ACC112 (cell line): ENCODE results near the gene TNPO1.

Experiments
- H2AFZ ChIP-seq: fragments of 200-600 bp; sonication (generic); one replicate; pipeline ENCODE4 v1.6.0; 2017; ENCODE audit warnings: antibody characterized with exemption, low read length; ENCODE audit not compliant: unreplicated experiment
- H3K27ac ChIP-seq: fragments of 200-600 bp; sonication (generic); 2 replicates; pipeline ENCODE4 v1.5.1; 2014; ENCODE audit warnings: low read depth, mild to moderate bottlenecking, antibody characterized with exemption, low read length, moderate library complexity
- H3K27me3 ChIP-seq: fragments of 200-600 bp; sonication (generic); 2 replicates; pipeline ENCODE4 v1.6.1; 2014; ENCODE audit warnings: mild to moderate bottlenecking, antibody characterized with exemption, low read length, moderate library complexity, mixed read lengths; ENCODE audit not compliant: insufficient read depth
- H3K36me3 ChIP-seq: fragments of 200-600 bp; sonication (generic); 2 replicates; pipeline ENCODE4 v1.6.1; 2016; ENCODE audit warnings: mild to moderate bottlenecking, antibody characterized with exemption, low read length, moderate library complexity, mixed read lengths; ENCODE audit not compliant: insufficient read depth
- H3K4me1 ChIP-seq: fragments of 200-600 bp; sonication (generic); one replicate; pipeline ENCODE4 v1.6.1; 2016; ENCODE audit warnings: low read length, mixed read lengths; ENCODE audit not compliant: insufficient read depth, unreplicated experiment, control insufficient read depth
- H3K4me3 ChIP-seq: fragments of 200-600 bp; sonication (generic); 2 replicates; pipeline ENCODE4 v1.5.1; 2014; ENCODE audit warnings: mild to moderate bottlenecking, low read depth, low read length
- H3K79me2 ChIP-seq: fragments of 200-600 bp; sonication (generic); one replicate; pipeline ENCODE4 v1.6.0; 2016; ENCODE audit warnings: low read length; ENCODE audit not compliant: control insufficient read depth, unreplicated experiment, insufficient read depth

Gene TNPO1

DNA sequence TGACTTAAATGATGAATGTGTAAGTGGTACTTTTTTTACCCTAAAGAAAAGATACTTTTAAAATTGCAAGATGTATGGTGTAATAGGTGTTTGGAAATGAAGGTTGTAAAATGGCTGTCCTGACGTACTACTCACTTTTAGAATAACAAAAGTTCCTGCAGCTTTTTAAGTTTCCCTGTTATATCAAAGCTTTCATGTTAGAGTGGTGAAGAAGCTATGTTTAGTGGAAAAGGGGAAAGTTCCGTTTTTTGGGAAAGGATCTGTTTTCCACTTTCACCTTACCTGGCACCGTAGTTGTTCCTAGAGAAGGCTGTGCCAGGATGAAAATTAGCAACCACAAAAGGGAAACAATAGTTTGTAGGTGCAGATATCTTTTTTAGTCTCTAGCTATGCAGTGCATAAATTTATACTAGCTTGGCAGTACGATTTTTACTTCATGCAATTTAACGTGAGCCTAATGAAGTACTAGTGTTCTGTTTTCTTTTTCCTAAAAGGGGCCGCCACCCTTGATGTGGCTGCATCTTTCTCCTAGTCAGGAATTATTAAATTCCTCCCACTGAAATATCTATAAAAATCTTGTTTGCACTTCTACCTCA is 1.3 kb downstream of the TNPO1 start:
- H3K79me2 ChIP-seq = peaks cover 62% of the 10 kb centered on the region
- peak overlapping the region; percentile 97 for H3K4me3 ChIP-seq
- H3K36me3 ChIP-seq = no peaks in the 10 kb centered on the region
- H3K27ac ChIP-seq = peak overlapping the region; percentile 93
- no peaks in the 10 kb centered on the region for H3K27me3 ChIP-seq
- peaks cover 40% of the 10 kb centered on the region for H3K4me1 ChIP-seq
- peak overlapping the region; percentile 68 for H2AFZ ChIP-seq

DNA sequence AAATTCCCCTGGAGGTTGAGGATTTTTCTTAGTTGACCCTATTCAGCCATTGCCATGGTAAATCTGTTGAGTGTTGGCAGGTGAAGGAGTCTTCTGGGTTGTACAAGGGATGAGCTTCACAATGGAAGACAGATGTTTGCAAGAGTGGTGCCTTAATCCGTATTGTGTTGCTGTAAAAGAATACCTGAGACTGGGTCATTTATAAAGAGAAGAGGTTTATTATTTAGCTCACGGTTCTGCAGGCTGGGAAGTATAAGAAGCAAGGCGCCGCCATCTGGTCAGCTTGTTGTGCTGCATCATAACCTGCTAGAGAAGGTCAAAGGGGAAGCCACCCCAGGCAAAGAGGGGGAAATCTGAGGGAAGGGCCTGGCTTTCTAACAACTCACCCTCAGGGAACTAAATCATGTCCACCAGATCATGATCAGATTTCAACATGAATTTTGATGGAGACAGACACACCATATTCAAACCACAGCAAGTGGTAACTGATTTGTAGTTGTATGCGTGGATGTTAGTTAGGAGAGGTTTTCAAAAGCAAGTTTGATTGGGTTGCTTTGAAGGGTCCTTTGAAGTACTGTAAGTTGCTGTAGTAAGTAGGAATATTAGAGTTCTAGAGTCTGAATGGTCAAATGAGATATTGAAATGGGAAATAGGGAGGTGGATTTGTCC is 2.5 kb downstream of the TNPO1 start:
- Histone ChIP-seq H3K79me2 (peaks cover 74% of the 10 kb centered on the region), H3K27me3 (no peaks in the 10 kb centered on the region), H3K27ac (peak overlapping the region; percentile 93), H3K36me3 (no peaks in the 10 kb centered on the region), H2AFZ (no peak overlapping the region), H3K4me3 (peak overlapping the region; percentile 97), H3K4me1 (peaks cover 46% of the 10 kb centered on the region)

DNA sequence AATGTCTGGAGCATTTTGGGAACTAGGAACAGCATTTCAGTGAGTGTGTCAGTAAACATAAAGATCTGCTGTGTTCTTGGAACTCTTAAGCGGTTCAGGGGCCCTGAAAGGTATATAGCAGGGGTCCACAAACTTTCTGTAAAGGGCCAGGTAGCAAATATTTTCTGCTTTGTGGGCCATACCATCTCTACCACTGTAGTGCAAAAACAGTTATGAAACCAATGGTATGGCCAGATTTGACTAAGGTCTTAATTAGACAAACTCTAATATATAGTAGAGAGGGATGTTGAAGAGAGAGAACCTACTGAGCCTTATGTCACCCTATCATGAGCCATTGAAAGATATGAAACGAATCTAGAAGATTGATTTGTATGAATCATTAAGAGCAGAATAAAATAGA is 5.3 kb downstream of the TNPO1 start:
- Histone ChIP-seq H2AFZ (peak overlapping the region; percentile 6), H3K36me3 (0 out of 2 replicates have a peak, but pooled peaks cover 5% of the 10 kb centered on the region), H3K27ac (peak overlapping the region; percentile 72), H3K79me2 (peaks cover 99% of the 10 kb centered on the region), H3K27me3 (no peaks in the 10 kb centered on the region), H3K4me1 (peaks cover 41% of the 10 kb centered on the region), H3K4me3 (peak overlapping the region; percentile 37)

DNA sequence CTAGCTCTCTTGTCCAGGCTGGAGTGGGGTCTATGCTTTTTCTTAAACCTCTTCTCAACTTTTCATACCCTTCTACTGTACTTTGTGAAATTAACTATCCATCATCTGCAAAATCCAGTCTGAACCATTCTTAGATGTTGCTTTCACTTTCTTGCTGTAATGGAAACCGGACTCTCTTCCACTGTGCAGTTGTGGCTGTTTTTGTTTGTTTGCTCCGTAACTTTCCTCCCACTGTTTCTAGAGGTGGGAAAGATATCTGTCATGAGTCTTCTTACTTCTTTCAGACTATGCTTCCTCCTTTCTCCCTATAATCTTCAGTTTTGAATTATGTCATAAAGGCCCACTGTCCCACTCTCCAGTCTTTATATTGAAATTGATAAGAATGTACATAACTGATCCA is 6.5 kb downstream of the TNPO1 start:
- Histone ChIP-seq H2AFZ (no peak overlapping the region), H3K27ac (no peak overlapping the region), H3K4me3 (peak overlapping the region; percentile 39; the same call in 1 of the 2 replicates), H3K4me1 (peaks cover 41% of the 10 kb centered on the region), H3K27me3 (no peaks in the 10 kb centered on the region), H3K79me2 (peaks cover 99% of the 10 kb centered on the region), H3K36me3 (0 out of 2 replicates have a peak, but pooled peaks cover 5% of the 10 kb centered on the region)

DNA sequence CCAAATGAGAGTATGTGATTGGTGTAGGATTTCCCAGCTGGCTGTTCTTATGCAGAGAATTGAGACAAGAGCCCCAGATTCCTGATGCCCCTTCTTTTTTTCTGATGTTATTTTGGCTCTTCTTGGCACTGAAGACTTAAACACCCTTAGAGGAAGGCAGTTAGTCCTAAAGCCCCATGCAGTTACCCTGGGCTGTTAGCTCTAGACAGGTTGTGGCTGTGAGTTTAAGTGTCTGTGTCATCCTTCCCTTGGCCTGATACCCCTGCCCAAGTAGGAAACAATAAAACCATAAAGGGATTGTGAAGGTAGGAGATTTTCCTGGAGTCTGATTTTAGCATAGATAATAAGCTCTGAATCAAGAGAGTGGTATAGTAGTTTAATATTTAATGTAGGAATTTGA is 13.2 kb downstream of the TNPO1 start:
- no peak overlapping the region for H3K27ac ChIP-seq
- no peaks in the 10 kb centered on the region for H3K27me3 ChIP-seq
- no peaks in the 10 kb centered on the region for H3K4me1 ChIP-seq
- H2AFZ ChIP-seq = no peak overlapping the region
- no peak overlapping the region for H3K4me3 ChIP-seq
- peaks cover 97% of the 10 kb centered on the region for H3K79me2 ChIP-seq
- 0 out of 2 replicates have a peak, but pooled peaks cover 5% of the 10 kb centered on the region for H3K36me3 ChIP-seq

DNA sequence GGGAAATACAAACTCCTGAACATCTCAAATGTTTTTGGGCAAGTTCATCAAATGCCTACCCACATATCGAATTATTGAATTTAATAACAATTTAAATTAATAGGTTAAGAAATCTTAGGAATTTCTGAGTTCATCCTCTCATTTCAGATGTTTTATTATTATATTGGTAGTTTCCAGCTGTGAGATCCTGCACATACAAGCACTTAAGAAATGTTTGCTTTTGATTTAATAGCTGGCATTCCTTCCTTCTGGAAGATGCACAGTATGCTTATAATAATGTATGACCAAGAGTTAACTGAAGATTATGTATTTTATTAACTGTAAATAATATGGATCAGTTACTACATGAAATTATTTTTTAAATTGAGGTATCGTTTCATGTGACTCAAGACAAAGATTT is 13.9 kb downstream of the TNPO1 start:
- Histone ChIP-seq H3K27ac (no peak overlapping the region), H3K36me3 (0 out of 2 replicates have a peak, but pooled peaks cover 5% of the 10 kb centered on the region), H3K79me2 (peaks cover 97% of the 10 kb centered on the region), H2AFZ (no peak overlapping the region), H3K4me1 (peaks cover 6% of the 10 kb centered on the region), H3K4me3 (no peak overlapping the region), H3K27me3 (no peaks in the 10 kb centered on the region)

DNA sequence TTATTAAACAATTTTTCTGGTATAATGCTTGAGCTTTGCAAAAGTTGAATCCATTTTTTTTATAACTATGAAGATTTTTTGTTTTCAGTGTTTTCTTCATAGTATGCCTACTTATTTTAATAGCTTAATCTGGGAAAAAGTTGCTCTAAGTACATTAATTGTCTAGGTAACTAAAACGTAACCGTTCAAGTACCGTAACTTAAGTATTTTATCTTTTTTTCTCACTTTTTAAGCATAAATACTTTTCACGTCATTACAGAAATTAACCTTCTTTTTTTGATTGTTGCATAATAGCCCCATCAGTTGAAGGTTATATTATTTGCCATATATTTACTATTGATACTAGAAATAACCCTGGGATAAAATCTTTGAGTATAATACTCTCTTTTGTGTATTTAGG is 15.2 kb downstream of the TNPO1 start:
- no peak overlapping the region for H3K27ac ChIP-seq
- no peak overlapping the region for H3K4me3 ChIP-seq
- no peaks in the 10 kb centered on the region for H3K27me3 ChIP-seq
- peaks cover 17% of the 10 kb centered on the region for H3K4me1 ChIP-seq
- H3K79me2 ChIP-seq = peaks cover 97% of the 10 kb centered on the region
- 0 out of 2 replicates have a peak, but pooled peaks cover under 1% of the 10 kb centered on the region for H3K36me3 ChIP-seq
- no peak overlapping the region for H2AFZ ChIP-seq

DNA sequence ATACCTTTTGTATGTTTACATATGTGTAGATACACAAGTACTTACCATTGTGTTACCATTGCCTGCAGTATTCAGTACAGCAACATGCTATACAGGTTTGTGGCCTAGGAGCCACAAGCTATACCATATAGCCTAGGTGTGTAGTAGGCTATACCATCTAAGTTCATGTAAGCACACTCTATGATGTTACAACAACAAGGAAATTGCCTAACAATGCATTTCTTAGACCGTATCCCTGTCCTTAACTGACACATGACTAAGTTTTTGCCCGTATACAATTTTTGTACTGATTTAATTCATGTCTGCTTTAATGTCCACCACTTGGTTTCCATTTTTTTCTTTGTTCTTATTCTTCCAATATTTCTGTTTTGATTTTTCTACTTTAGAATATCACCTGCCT is 18.5 kb downstream of the TNPO1 start:
- no peak overlapping the region for H3K4me3 ChIP-seq
- peaks cover 97% of the 10 kb centered on the region for H3K79me2 ChIP-seq
- no peaks in the 10 kb centered on the region for H3K27me3 ChIP-seq
- H3K36me3 ChIP-seq = no peaks in the 10 kb centered on the region
- H3K27ac ChIP-seq = no peak overlapping the region
- no peak overlapping the region for H2AFZ ChIP-seq
- peaks cover 49% of the 10 kb centered on the region for H3K4me1 ChIP-seq

DNA sequence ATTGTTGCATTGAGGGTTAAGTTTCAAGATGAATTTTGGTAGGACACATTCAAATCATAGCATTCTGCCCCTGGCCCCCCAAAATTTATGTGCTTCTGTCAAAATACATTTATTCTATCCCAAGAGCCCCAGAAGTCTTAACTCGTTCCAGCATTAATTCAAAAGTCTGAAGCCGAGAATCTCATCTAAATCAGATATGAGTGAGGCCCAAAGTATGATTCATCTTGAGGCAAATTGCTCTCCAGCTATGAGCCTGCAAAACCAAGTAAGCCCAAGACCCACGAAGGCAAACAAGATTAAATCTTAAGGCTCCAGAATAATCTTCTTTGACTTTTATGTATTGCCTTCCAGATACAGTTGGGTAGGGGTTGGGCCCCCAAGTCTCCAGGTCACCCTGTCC is 19.2 kb downstream of the TNPO1 start:
- H2AFZ ChIP-seq = no peak overlapping the region

DNA sequence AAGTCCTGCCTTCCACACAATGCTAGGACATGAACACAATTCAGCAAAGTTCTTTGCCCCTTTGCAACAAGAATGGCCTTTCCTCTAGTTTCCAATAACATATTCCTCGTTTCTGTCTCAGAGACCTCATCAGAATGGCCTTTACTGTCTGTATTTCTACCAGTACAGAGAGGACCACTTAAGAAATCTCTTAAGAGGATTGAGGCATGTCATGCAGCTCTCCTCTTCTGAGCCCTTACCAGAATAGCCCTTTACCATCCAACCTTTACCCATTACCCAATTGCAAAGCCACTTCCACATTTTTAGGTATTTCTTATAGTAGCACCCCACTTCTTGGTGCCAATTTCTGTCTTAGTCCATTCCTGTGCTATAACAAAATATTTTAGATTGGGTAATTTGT is 20.3 kb downstream of the TNPO1 start:
- no peaks in the 10 kb centered on the region for H3K27me3 ChIP-seq
- no peak overlapping the region for H3K4me3 ChIP-seq
- H3K79me2 ChIP-seq = peaks cover 95% of the 10 kb centered on the region
- H3K4me1 ChIP-seq = peaks cover 62% of the 10 kb centered on the region
- H2AFZ ChIP-seq = no peak overlapping the region
- no peaks in the 10 kb centered on the region for H3K36me3 ChIP-seq
- no peak overlapping the region for H3K27ac ChIP-seq

More for the DNA sequence above, 19.2 kb downstream of the TNPO1 start:
- no peak overlapping the region for H3K27ac ChIP-seq
- peaks cover 52% of the 10 kb centered on the region for H3K4me1 ChIP-seq
- H3K27me3 ChIP-seq = no peaks in the 10 kb centered on the region
- no peaks in the 10 kb centered on the region for H3K36me3 ChIP-seq
- H3K79me2 ChIP-seq = peaks cover 97% of the 10 kb centered on the region
- H3K4me3 ChIP-seq = no peak overlapping the region
